LNCaP clone FGC (cell line): Measurements from ENCODE around the gene RAPGEF2.
A peak's percentile ranks its signal among the peaks of the same experiment; 100 is the strongest.

Source experiments
- DNase-seq: peaks from one replicate; pipeline ENCODE4 v3.0.0-alpha.2; 2011; ENCODE audit warnings: low read depth
- H3K4me3 ChIP-seq: 2 replicates; pipeline ENCODE4 v1.5.1; 2011; ENCODE audit warnings: mild to moderate bottlenecking, low read depth, low read length, control low read depth
- TF ChIP-seq, protein P1 (sequence below): IDR thresholded peaks from 2 replicates; pipeline ENCODE4 v1.5.1; 2012; ENCODE audit warnings: mild to moderate bottlenecking; ENCODE audit not compliant: control insufficient read depth, insufficient read depth; ENCODE audit errors: extremely low read depth

Gene RAPGEF2

DNA sequence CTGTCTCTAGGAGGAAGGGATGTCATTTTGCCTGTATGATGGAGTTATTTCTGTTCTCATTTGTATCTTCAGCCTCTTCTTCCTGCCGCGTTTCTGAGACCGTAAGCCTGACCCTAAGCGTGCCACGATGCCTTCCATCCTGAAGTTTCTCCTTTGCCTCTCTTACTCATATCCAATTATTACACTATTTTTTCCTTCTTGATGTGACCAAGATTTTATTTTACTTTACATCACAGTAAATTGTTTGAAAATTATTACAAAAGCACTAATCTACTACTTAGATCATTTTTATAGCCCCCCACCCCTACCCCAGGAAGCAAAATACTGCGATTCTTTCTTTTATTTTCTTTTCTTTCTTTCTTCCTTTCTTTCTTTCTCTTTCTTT is 95.0 kb downstream of the RAPGEF2 start:
- TF ChIP-seq, protein P1, sequence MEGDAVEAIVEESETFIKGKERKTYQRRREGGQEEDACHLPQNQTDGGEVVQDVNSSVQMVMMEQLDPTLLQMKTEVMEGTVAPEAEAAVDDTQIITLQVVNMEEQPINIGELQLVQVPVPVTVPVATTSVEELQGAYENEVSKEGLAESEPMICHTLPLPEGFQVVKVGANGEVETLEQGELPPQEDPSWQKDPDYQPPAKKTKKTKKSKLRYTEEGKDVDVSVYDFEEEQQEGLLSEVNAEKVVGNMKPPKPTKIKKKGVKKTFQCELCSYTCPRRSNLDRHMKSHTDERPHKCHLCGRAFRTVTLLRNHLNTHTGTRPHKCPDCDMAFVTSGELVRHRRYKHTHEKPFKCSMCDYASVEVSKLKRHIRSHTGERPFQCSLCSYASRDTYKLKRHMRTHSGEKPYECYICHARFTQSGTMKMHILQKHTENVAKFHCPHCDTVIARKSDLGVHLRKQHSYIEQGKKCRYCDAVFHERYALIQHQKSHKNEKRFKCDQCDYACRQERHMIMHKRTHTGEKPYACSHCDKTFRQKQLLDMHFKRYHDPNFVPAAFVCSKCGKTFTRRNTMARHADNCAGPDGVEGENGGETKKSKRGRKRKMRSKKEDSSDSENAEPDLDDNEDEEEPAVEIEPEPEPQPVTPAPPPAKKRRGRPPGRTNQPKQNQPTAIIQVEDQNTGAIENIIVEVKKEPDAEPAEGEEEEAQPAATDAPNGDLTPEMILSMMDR, result no peak
- no peak overlapping the region for H3K4me3 ChIP-seq
- DNase-seq, result no peak

GRCh38 chr4:159199826-159200225 is 96.9 kb downstream of the RAPGEF2 start:
- DNase-seq, result no peak
- TF ChIP-seq, protein P1, result no peak
- no peak overlapping the region for H3K4me3 ChIP-seq

GRCh38 chr4:159201168-159201567 is 98.3 kb downstream of the RAPGEF2 start:
- TF ChIP-seq, protein P1, result no peak
- no peak overlapping the region for H3K4me3 ChIP-seq
- no peak for DNase-seq

DNA sequence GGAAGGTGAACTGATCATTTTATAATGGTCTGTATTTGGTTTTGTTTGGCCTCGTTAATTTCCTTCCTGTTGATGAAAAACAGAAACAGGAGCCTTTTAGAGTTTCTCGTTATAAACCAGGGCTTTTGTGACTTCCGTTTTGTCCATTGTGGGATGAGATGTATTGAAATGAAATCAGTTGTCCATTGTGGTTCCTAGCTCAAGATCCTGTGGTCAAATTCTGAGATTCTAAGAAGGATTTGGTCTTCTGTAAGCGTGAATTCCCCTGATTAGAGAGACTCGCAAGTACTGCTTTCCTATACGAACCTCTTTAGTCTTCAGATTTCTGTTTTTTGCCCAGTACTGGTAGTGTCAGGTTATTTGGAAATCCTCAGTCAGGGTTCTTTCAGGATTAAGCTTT is 101.7 kb downstream of the RAPGEF2 start:
- DNase-seq, result peak; percentile 32
- TF ChIP-seq, protein P1, result no peak
- no peak overlapping the region for H3K4me3 ChIP-seq

DNA sequence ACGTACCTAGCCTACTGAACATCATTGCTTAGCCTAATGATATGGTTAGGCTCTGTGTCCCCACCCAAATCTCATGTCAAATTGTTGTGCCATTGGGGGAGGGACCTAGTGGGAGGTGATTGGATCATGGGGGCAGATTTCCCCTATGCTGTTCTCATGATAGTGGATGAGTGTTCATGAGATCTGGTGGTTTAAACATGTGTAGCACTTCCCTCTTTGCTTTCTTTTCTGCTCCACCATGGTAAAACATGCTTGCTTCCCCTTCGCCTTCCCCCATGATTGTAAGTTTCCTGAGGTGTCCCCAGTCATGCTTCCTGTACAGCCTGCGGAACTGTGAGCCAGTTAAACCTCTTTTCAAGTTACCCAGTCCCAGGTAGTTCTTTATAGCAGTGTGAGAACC is 102.6 kb downstream of the RAPGEF2 start:
- TF ChIP-seq, protein P1, result no peak
- DNase-seq, result no peak
- H3K4me3 ChIP-seq, result no peak overlapping the region

GRCh38 chr4:159206427-159206871 is 103.6 kb downstream of the RAPGEF2 start:
- no peak for DNase-seq
- H3K4me3 ChIP-seq, result no peak overlapping the region
- TF ChIP-seq, protein P1, result no peak

DNA sequence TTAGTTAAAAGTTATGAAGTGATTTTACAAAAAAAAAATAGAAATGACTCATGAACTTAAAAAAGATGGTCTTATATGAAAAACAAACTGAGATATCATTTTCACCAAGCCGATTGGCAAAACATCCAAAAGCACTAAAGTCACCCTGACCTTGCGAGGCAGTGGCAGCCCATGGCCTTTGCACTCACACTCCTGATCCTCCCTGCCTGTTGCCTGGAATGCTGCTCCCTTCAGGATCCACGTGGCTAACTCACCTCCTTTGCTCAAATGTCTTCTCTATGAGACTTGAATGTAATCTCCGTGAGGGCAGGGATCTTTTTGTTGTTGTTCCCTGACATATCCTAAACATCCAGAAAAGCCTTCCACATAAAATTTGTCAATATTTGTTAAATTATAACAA is 106.4 kb downstream of the RAPGEF2 start:
- TF ChIP-seq, protein P1, result no peak
- DNase-seq, result no peak
- no peak overlapping the region for H3K4me3 ChIP-seq
